CD14-positive monocyte (primary cell): ENCODE data around the gene CENPS. TPM values are rescaled to one million over a fixed set of nuclear protein-coding genes. Genes with fewer than 3 reads are reported as not detected.

Experiments used
- DNase-seq, 3 donors: peaks; one replicate each; pipeline ENCODE4 v3.0.0-alpha.2; 2011 to 2022
- H2AFZ ChIP-seq: 2 replicates; pipeline ENCODE4 v1.6.0; 2012; ENCODE audit warnings: mild to moderate bottlenecking, low read depth, low read length, inconsistent platforms; ENCODE audit not compliant: insufficient read depth, poor library complexity, severe bottlenecking
- H3K27ac ChIP-seq, 2 donors: 1 replicate in 1 of 2; 2 replicates in 1 of 2; pipeline ENCODE4 v1.5.1; 2012 to 2013; ENCODE audit warnings: low read length in 2 of 2, control low read depth in 1 of 2, inconsistent platforms in 1 of 2, low read depth in 1 of 2, mild to moderate bottlenecking in 1 of 2
- H3K27me3 ChIP-seq, 2 donors: one replicate each; pipeline versions ENCODE4 v1.6.0 to v1.6.1; 2011 to 2013; ENCODE audit warnings: low read length in 2 of 2; ENCODE audit not compliant: control insufficient read depth in 2 of 2, insufficient read depth in 2 of 2
- H3K36me3 ChIP-seq, 2 donors: replicated peaks in 1 of 2; 1 replicate in 1 of 2; 2 replicates in 1 of 2; pipeline versions ENCODE4 v1.5.1 to v1.6.1; 2012 to 2013; ENCODE audit warnings: low read length in 2 of 2, control low read depth in 1 of 2, inconsistent platforms in 1 of 2, mild to moderate bottlenecking in 1 of 2; ENCODE audit not compliant: insufficient read depth in 2 of 2, control insufficient read depth in 1 of 2
- H3K4me1 ChIP-seq, 2 donors: 1 replicate in 1 of 2; 2 replicates in 1 of 2; pipeline versions ENCODE4 v1.5.1 to v1.6.1; 2012 to 2013; ENCODE audit warnings: low read length in 2 of 2, control low read depth in 1 of 2, inconsistent platforms in 1 of 2, mild to moderate bottlenecking in 1 of 2, moderate library complexity in 1 of 2; ENCODE audit not compliant: insufficient read depth in 2 of 2, control insufficient read depth in 1 of 2
- H3K4me2 ChIP-seq: replicated peaks from 2 replicates; pipeline ENCODE3; 2012; ENCODE audit warnings: low read length, moderate library complexity, mild to moderate bottlenecking; ENCODE audit not compliant: poor library complexity, severe bottlenecking; ENCODE audit errors: extremely low read depth
- H3K4me3 ChIP-seq, 3 experiments: fragments of 200-600 bp in 1 of 3; sonication (generic) in 1 of 3; replicated peaks in 1 of 3; 1 replicate in 2 of 3; 2 replicates in 1 of 3; pipeline ENCODE4 v1.5.1; 2011 to 2013; ENCODE audit warnings: low read length in 3 of 3, mild to moderate bottlenecking in 3 of 3, control low read depth in 2 of 3, low read depth in 2 of 3, inconsistent platforms in 1 of 3, moderate library complexity in 1 of 3
- H3K79me2 ChIP-seq: 2 replicates; pipeline ENCODE4 v1.6.0; 2012; ENCODE audit warnings: mild to moderate bottlenecking, control low read depth, inconsistent platforms, low read length, moderate library complexity; ENCODE audit not compliant: insufficient read depth
- H3K9ac ChIP-seq: 2 replicates; pipeline ENCODE4 v1.6.0; 2017; ENCODE audit warnings: low read length, mild to moderate bottlenecking; ENCODE audit not compliant: insufficient read depth, poor library complexity, severe bottlenecking
- H3K9me3 ChIP-seq, 2 donors: replicated peaks in 1 of 2; 1 replicate in 1 of 2; 2 replicates in 1 of 2; pipeline versions ENCODE4 v1.5.1 to v1.6.1; 2012 to 2013; ENCODE audit warnings: low read length in 2 of 2, control low read depth in 1 of 2; ENCODE audit not compliant: control insufficient read depth in 1 of 2, insufficient read depth in 1 of 2
- H4K20me1 ChIP-seq: 2 replicates; pipeline ENCODE4 v1.6.0; 2012; ENCODE audit warnings: mild to moderate bottlenecking, low read length, control low read depth, moderate library complexity; ENCODE audit not compliant: insufficient read depth
- H3K27ac Mint-ChIP-seq, 7 donors: one replicate each; pipeline ENCODE4 v1.8.0; 2020; ENCODE audit warnings: mild to moderate bottlenecking in 7 of 7, mixed read lengths in 7 of 7, moderate library complexity in 6 of 7, inconsistent platforms in 2 of 7
- H3K27me3 Mint-ChIP-seq, 3 donors: one replicate each; pipeline ENCODE4 v1.8.0; 2021 to 2022; ENCODE audit warnings: low read depth in 3 of 3, mild to moderate bottlenecking in 3 of 3, mixed read lengths in 3 of 3, moderate library complexity in 3 of 3, inconsistent platforms in 1 of 3
- H3K36me3 Mint-ChIP-seq, 2 donors: one replicate each; pipeline ENCODE4 v1.8.0; 2020; ENCODE audit warnings: mixed read lengths in 2 of 2, inconsistent platforms in 1 of 2, mild to moderate bottlenecking in 1 of 2
- H3K4me1 Mint-ChIP-seq: one replicate; pipeline ENCODE4 v1.8.0; 2020; ENCODE audit warnings: mild to moderate bottlenecking, mixed read lengths
- H3K4me3 Mint-ChIP-seq, 2 donors: one replicate each; pipeline ENCODE4 v1.8.0; 2020; ENCODE audit warnings: mild to moderate bottlenecking in 2 of 2, mixed read lengths in 2 of 2, moderate library complexity in 1 of 2
- H3K9me3 Mint-ChIP-seq, 7 donors: one replicate each; pipeline ENCODE4 v1.8.0; 2020 to 2022; ENCODE audit warnings: mixed read lengths in 7 of 7, mild to moderate bottlenecking in 6 of 7, moderate library complexity in 6 of 7, inconsistent platforms in 2 of 7
- WGBS: methylation state at CpG from one replicate; pipeline ENCODE4 v1.1.5; 2013; ENCODE audit warnings: missing lambda C conversion rate; ENCODE audit not compliant: insufficient coverage; 5-methylcytosine and 5-hydroxymethylcytosine counted together
- intact Hi-C, 2 donors: fragments of 100-400 bp; cut with micrococcal nuclease; formaldehyde crosslinking; loops; one replicate each; pipeline versions ENCODE4 v1.15.0 to v1.15.1; 2023
- polyA plus RNA-seq, 3 donors: library from polyadenylated mRNA; depleted of rRNA in 1 of 3; unstranded in 2 of 3; stranded (reverse) in 1 of 3; fragments of 300-500 nt in 2 of 3; fragments of >200 nt in 1 of 3; fragmentation: Illumina TruSeq in 2 of 3; gene quantifications; 1 replicate in 2 of 3; 2 replicates in 1 of 3; pipeline ENCODE4 v1.2.3, GENCODE V29; 2012 to 2021
- TF ChIP-seq, protein P1 (sequence below): fragments of 200-600 bp; IDR thresholded peaks from one replicate; pipeline ENCODE4 v1.8.0; 2022; ENCODE audit warnings: antibody characterized with exemption, mild to moderate bottlenecking

CENPS gene
- polyA plus RNA-seq, 3 donors, result 0.48 to 3.5 (median 2.5) TPM

DNA sequence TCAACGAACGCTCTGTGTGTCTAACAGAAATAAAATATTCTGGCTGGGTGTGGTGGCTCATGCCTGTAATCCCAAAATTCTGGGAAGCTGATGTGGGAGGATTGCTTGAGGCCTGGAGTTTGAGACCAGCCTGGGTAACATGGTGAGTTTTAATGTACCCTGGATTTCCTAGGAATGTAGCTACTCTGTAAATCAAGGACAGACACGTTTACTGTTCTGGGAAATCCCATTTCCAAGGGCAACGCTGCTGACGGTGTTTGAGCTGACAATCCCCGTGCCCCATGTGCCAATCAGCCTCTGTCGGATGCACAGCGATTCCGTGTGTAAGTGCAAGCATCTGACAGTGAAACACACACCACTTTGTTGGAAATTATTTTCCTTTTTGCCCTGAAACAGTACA is 27.6 kb downstream of the CENPS start:
- H3K4me3 ChIP-seq, result no peak overlapping the region
- TF ChIP-seq, protein P1, sequence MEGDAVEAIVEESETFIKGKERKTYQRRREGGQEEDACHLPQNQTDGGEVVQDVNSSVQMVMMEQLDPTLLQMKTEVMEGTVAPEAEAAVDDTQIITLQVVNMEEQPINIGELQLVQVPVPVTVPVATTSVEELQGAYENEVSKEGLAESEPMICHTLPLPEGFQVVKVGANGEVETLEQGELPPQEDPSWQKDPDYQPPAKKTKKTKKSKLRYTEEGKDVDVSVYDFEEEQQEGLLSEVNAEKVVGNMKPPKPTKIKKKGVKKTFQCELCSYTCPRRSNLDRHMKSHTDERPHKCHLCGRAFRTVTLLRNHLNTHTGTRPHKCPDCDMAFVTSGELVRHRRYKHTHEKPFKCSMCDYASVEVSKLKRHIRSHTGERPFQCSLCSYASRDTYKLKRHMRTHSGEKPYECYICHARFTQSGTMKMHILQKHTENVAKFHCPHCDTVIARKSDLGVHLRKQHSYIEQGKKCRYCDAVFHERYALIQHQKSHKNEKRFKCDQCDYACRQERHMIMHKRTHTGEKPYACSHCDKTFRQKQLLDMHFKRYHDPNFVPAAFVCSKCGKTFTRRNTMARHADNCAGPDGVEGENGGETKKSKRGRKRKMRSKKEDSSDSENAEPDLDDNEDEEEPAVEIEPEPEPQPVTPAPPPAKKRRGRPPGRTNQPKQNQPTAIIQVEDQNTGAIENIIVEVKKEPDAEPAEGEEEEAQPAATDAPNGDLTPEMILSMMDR, result no peak
- Mint-ChIP-seq H3K9me3 (peaks cover 0 to 9% (median 6%) of the 10 kb centered on the region in 7 donors), H3K4me3 (no peak overlapping the region), H3K4me1 (peaks cover 6% of the 10 kb centered on the region), H3K36me3 (peaks cover 32 to 44% of the 10 kb centered on the region in 2 donors), H3K27me3 (peaks cover 0 to 2% (median 2%) of the 10 kb centered on the region in 3 donors), H3K27ac (no peak overlapping the region)
- H3K36me3 ChIP-seq, result peaks cover 16 to 31% of the 10 kb centered on the region in 2 donors
- H3K27ac ChIP-seq, result no peak overlapping the region
- H3K9me3 ChIP-seq, result peaks cover 0 to 6% of the 10 kb centered on the region in 2 donors
- intact Hi-C loops, result no loop called here
- no peaks in the 10 kb centered on the region for H4K20me1 ChIP-seq
- no peaks in the 10 kb centered on the region for H3K27me3 ChIP-seq
- H3K4me1 ChIP-seq, result no peaks in the 10 kb centered on the region
- H3K4me2 ChIP-seq, result no peak overlapping the region
- no peaks in the 10 kb centered on the region for H3K79me2 ChIP-seq
- H3K9ac ChIP-seq, result no peak overlapping the region
- WGBS, result 96% methylated on average over 5 of the region's 9 CpGs
- DNase-seq, result no peak
- H2AFZ ChIP-seq, result no peak overlapping the region

DNA sequence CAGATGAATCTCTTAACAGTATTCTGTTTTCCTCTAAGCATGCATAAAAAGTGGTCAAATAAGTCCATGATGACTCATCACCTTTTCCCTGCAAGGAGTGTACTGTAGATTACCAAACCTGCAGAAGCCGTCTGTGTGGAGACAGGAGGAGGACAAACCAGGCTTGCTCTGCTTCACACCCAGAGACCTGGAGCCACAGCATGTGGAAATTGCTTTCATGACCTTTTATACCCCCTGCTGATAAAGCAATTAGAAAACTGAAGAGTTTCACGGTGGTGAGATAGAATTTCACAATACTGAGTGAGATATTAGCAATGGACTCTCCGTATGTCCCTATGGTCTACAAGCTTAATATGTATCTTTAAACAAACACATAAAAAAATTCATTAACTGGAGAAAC is 29.0 kb downstream of the CENPS start:
- intact Hi-C loops, result no loop called here
- no peak overlapping the region for H2AFZ ChIP-seq
- no peak overlapping the region for H3K27ac Mint-ChIP-seq
- no CpG with 5 or more reads among the region's 3 CpGs for WGBS
- H3K36me3 Mint-ChIP-seq, result peaks cover 43 to 56% of the 10 kb centered on the region in 2 donors
- TF ChIP-seq, protein P1, result no peak
- H4K20me1 ChIP-seq, result no peaks in the 10 kb centered on the region
- peaks cover 0 to 8% (median 6%) of the 10 kb centered on the region in 7 donors for H3K9me3 Mint-ChIP-seq
- peaks cover 0 to 2% (median 0%) of the 10 kb centered on the region in 3 donors for H3K27me3 Mint-ChIP-seq
- H3K4me2 ChIP-seq, result no peak overlapping the region
- no peak overlapping the region for H3K27ac ChIP-seq
- H3K9me3 ChIP-seq, result peaks cover 0 to 6% of the 10 kb centered on the region in 2 donors
- DNase-seq, result no peak
- H3K36me3 ChIP-seq, result peaks cover 22 to 42% of the 10 kb centered on the region in 2 donors
- H3K27me3 ChIP-seq, result no peaks in the 10 kb centered on the region
- no peaks in the 10 kb centered on the region for H3K79me2 ChIP-seq
- H3K4me3 Mint-ChIP-seq, result no peak overlapping the region
- peaks cover 6% of the 10 kb centered on the region for H3K4me1 Mint-ChIP-seq
- H3K9ac ChIP-seq, result no peak overlapping the region
- no peak overlapping the region for H3K4me3 ChIP-seq
- H3K4me1 ChIP-seq, result no peaks in the 10 kb centered on the region
